Effector memory CD4-positive, alpha-beta T cell (primary cell): ENCODE results near the gene ACTN1.

ENCODE experiments used
- DNase-seq, 3 donors: peaks; one replicate each; pipeline ENCODE4 v3.0.0-alpha.2; 2020
- H3K27ac ChIP-seq: 2 replicates; pipeline ENCODE4 v1.7.0; 2013; ENCODE audit warnings: mild to moderate bottlenecking, low read length, moderate library complexity; ENCODE audit not compliant: insufficient read depth, poor library complexity, severe bottlenecking
- H3K27me3 ChIP-seq: replicated peaks from 2 replicates; pipeline ENCODE4 v1.7.0; 2013; ENCODE audit warnings: mild to moderate bottlenecking, low read length; ENCODE audit not compliant: insufficient read depth, control insufficient read depth, poor library complexity, severe bottlenecking
- H3K36me3 ChIP-seq: 2 replicates; pipeline ENCODE4 v1.7.0; 2013; ENCODE audit warnings: mild to moderate bottlenecking, low read length, moderate library complexity; ENCODE audit not compliant: control insufficient read depth, insufficient read depth
- H3K4me1 ChIP-seq: 2 replicates; pipeline ENCODE4 v1.7.0; 2013; ENCODE audit warnings: low read length, mild to moderate bottlenecking; ENCODE audit not compliant: control insufficient read depth, insufficient read depth, poor library complexity, severe bottlenecking
- H3K4me3 ChIP-seq: 2 replicates; pipeline ENCODE4 v1.7.0; 2013; ENCODE audit warnings: low read length, low read depth, mild to moderate bottlenecking; ENCODE audit not compliant: insufficient read depth, poor library complexity, severe bottlenecking
- H3K9me3 ChIP-seq: 2 replicates; pipeline ENCODE4 v1.7.0; 2013; ENCODE audit warnings: mild to moderate bottlenecking, low read length, moderate library complexity; ENCODE audit not compliant: control insufficient read depth

ACTN1 gene

DNA sequence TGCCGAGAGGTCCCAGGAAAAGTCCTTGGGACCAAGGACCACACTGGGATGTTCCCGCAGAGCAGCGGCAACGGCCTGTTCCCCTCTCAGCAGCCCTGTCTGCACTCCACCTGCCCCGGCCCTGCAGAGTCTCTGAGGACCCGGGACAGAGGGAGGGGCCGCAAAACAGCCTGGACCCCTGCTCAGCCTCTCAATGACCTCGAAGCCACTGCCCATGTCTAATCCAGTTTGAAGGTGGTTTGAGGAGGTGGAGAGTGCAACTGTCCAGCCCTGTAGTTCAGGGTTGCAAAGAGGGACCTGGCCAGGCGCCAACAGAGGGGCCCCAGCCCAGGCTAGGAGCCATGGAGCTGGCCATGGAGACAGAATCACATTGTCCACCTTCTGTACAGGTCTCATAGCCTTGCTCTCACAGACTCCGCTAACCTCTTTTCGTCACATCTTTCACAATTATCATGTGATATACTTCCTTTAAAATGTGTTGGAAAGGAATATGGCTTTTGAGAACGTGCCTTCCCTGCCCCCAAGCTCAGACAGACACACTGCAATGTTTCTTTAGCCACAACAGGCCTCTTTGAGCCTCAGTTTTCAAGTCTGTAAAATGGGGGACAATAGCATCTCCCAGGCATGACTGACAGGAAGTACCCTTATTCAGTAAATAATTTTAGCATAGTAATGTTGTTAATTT lies 49.3 kb downstream of the ACTN1 start:
- Histone ChIP-seq H3K4me3 (no peak overlapping the region), H3K36me3 (no peaks in the 10 kb centered on the region), H3K27me3 (no peaks in the 10 kb centered on the region), H3K9me3 (peaks cover 11% of the 10 kb centered on the region), H3K4me1 (no peaks in the 10 kb centered on the region), H3K27ac (no peak overlapping the region)
- DNase-seq = no peak

DNA sequence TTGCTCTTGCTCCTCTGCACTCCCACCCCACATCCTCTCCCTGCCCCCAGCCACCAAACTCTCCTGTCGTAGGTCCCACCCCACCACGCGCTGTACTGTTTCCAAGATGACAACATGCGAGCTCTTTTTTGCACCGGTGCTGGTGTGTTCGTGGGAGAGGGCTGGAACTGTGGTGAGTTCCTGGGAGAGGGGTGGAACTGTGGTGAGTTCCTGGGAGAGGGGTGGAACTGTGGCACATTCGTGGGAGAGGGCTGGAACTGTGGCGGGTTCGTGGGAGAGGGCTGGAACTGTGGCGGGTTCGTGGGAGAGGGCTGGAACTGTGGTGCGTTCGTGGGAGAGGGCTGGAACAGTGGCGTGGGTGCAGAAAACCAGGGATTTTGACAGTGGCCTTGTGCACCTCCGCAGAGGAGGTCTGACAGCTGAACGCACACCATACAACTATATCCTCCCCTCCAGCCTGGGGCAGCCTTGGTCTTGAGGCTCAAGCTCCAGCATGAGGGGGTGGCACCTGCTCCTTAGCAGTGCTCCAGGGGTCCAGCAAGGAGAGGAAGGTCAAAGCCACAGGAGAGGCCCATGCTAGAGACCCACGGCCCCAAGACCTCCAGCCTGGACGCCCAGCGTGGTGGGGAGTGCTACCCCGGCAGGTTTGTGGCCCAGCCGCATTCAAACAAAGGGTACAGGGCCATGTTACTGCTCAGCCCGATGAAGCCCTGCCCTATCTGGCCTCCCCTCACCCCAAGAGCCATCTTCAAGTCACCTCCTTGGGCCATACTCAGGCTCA lies 50.1 kb downstream of the ACTN1 start:
- Histone ChIP-seq H3K9me3 (peaks cover 11% of the 10 kb centered on the region), H3K4me3 (no peak overlapping the region), H3K27ac (no peak overlapping the region), H3K4me1 (no peaks in the 10 kb centered on the region), H3K27me3 (no peaks in the 10 kb centered on the region), H3K36me3 (no peaks in the 10 kb centered on the region)
- no peak for DNase-seq

DNA sequence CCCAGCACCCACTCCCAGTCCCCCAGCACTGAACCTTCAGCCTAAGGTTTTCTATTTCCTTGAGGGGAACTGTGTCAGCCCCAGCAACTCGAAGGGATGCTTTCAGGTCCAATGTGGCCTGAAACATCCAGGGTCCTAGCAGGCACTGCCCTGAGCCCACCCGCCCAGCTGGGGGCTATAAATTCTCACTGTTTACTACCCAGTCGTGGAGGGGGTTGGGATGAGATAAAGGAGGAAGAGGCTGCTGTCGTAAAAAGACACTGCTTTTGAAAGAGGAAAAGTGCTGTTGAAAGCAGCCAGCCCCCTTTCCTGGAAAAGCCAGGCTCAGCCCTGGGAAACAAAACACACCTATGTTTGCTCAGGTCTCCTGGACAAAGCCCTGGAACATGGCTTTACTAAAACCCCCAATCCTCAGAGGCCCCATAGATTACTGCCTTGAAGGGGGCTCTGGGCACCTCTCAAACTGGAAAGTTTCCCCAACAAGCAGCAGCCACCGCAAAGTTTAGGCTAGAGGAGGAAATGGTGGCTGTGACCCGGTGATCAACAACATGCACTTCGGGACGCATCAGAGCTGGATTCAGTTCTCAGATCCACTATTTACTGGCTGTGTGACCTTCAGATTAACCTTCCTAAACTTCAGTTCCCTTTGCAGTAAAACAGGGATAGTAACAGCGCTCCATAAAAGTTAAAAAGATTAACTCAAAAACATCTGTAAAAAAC lies 51.0 kb downstream of the ACTN1 start:
- H3K27me3 ChIP-seq = no peaks in the 10 kb centered on the region
- H3K27ac ChIP-seq = no peak overlapping the region
- H3K4me3 ChIP-seq = no peak overlapping the region
- H3K4me1 ChIP-seq = no peaks in the 10 kb centered on the region
- DNase-seq = no peak
- peaks cover 11% of the 10 kb centered on the region for H3K9me3 ChIP-seq
- no peaks in the 10 kb centered on the region for H3K36me3 ChIP-seq

DNA sequence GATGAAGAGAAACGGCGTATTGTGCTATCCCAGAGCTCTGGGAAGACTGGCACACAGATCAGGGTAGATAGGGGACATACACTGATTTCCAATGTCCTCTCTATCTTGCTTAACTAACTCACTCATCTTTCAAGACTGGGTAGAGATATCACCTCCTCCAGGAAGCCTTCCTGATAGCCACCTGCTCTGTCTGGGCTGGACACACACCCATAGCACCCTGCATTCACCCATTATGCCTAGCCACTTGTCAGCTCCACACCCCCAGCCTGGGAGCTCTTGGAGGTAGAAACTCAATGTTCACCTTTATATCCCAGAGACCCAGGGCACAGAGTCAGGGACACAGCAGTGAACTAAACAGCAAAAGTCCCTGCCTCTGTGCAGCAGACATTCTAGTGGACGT lies 52.0 kb downstream of the ACTN1 start:
- DNase-seq = no peak
- H3K4me3 ChIP-seq = no peak overlapping the region
- H3K27me3 ChIP-seq = no peaks in the 10 kb centered on the region
- no peaks in the 10 kb centered on the region for H3K4me1 ChIP-seq
- no peaks in the 10 kb centered on the region for H3K36me3 ChIP-seq
- H3K9me3 ChIP-seq = peaks cover 11% of the 10 kb centered on the region
- no peak overlapping the region for H3K27ac ChIP-seq

DNA sequence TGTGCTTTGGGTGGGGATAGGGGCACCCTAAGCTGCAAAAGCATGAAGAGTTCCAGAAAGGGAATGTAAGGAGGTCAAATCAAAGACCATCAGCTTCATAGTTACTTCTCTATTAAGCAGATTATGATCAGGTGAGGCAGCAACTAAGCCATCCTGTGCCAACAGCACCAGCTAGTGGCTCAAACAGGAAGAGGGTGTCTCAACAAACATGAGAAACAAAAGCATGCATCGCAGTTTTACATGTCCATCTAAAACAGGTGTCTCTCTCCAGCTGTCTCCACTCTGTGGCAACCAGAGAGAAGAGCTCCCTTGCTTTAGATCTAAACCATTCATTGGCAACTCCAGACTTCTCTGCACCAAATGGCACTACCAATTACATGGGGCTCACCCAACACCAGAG lies 52.9 kb downstream of the ACTN1 start:
- no peak overlapping the region for H3K27ac ChIP-seq
- peaks cover 11% of the 10 kb centered on the region for H3K9me3 ChIP-seq
- no peaks in the 10 kb centered on the region for H3K4me1 ChIP-seq
- H3K36me3 ChIP-seq = peaks cover under 1% of the 10 kb centered on the region
- H3K4me3 ChIP-seq = no peak overlapping the region
- no peak for DNase-seq
- no peaks in the 10 kb centered on the region for H3K27me3 ChIP-seq

DNA sequence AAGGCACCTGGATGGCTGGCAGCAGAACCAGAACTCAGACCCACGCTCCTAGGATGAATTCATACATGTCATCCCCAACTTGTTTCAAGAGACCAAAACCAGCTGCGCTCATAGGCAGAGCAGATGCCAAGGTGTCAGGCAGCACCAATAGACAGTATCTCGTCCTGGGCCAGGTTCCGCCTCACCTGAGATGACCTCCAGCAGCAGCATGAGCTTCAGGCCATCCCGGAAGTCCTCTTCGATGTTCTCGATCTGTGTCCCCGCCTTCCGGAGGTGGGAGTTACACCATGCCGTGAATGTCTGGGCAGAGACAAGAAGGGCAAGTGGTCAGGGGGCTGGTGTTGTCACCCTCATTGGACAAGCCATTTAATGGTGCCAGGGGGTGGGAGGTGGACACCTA lies 53.7 kb downstream of the ACTN1 start:
- H3K4me1 ChIP-seq = no peaks in the 10 kb centered on the region
- H3K4me3 ChIP-seq = no peak overlapping the region
- H3K27me3 ChIP-seq = no peaks in the 10 kb centered on the region
- H3K36me3 ChIP-seq = peaks cover 9% of the 10 kb centered on the region
- peaks cover 11% of the 10 kb centered on the region for H3K9me3 ChIP-seq
- DNase-seq = no peak
- no peak overlapping the region for H3K27ac ChIP-seq

DNA sequence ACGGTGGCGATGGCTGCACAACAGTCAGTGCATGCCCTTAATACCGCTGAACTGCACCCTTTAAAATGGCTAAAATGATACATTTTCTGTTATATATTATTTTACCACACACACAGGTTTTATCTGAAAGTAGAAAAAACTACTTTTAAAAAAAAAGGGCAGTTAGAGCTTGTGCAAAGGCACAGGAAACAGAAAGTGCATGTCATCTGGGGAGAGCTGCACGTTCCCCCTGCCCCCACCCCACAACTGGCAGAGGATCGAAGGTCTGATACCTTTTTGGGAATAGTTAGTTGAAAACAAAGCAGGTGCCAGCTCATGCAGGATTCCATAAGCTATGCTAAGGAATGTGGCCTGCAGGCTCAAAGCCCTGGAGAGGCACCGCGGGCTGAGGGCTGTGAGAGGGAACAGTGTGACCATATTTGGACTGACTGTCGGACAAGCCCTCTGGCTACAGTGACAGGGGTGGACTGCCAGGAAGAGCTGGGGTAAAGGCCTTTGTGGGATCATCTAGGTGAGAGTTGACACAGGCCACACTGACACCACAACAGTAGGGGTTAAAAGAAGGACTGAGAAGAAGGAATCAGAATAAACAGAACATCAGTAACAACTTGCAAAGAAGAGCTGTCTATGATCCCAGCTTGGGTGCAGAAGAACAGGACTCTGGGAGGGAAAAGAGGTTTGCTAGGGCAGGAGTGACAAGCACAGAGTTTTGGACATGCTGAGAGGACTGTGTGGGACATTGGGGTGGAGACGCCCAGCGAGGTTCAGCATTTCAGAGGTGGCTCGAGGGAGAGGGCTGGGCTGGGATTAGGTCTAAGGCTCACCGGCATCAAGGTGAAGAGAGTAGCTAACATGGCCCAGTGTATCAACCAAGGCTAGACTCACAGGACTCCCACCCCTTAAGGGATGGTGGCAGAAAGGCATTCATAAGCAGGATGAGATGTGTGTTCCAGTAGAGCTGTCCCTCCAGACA lies 54.6 kb downstream of the ACTN1 start:
- no peak for DNase-seq
- Histone ChIP-seq H3K4me3 (no peak overlapping the region), H3K27ac (no peak overlapping the region), H3K9me3 (peaks cover 11% of the 10 kb centered on the region), H3K27me3 (no peaks in the 10 kb centered on the region), H3K4me1 (no peaks in the 10 kb centered on the region), H3K36me3 (peaks cover 18% of the 10 kb centered on the region)

DNA sequence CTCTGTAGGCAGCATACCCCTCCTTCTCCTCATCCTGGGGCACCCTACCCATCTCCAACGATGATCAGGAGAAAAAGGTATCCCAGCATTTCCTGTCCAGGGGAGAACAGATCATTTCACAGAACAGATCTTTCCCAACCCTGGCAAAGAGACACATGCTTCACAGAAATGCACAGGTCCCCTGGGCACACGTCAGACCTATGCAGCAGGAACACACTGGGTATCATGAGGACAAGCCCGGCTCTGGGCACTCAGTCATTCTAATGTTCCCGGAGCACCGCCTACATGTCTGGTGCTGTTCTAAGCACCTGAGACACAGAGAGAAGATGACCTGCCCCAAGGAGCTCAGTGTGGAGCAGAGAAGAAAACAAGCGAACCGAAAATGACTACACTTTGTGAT lies 56.2 kb downstream of the ACTN1 start:
- Histone ChIP-seq H3K4me1 (no peaks in the 10 kb centered on the region), H3K27me3 (no peaks in the 10 kb centered on the region), H3K27ac (no peak overlapping the region), H3K36me3 (peaks cover 20% of the 10 kb centered on the region), H3K9me3 (peaks cover 11% of the 10 kb centered on the region), H3K4me3 (no peak overlapping the region)
- no peak for DNase-seq

DNA sequence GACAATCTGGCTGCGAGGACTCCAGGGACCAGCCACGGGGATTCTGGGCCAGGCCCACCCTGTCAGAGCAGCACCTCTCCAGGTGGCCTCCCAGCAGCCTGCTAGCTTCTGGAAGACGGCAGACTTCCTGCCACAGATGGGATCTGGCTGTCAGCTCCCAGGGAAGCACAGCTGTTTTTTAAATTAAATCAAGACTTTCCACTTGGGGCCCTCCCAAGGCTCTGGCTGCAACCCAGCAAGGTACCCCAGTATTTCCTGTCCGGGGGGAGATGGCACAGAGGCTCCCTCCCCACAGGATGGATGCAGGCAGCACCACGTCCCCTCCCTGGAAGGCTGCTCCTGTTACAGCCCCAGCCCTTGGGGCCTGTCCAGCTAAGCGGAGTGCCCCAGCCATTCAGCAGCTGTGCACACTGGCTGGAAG lies 56.9 kb downstream of the ACTN1 start:
- no peaks in the 10 kb centered on the region for H3K4me1 ChIP-seq
- peaks cover 22% of the 10 kb centered on the region for H3K36me3 ChIP-seq
- H3K4me3 ChIP-seq = no peak overlapping the region
- H3K27me3 ChIP-seq = no peaks in the 10 kb centered on the region
- H3K27ac ChIP-seq = no peak overlapping the region
- no peak for DNase-seq
- H3K9me3 ChIP-seq = peaks cover 11% of the 10 kb centered on the region
